ENCODE results near the gene UTS2R.

UTS2R gene

GRCh38 chr17:82328141-82328993 lies 43.2 kb upstream of the UTS2R start:
- Histone ChIP-seq H3K27ac (ENCODE audit: insufficient read depth, low read depth, low read length, poor library complexity, severe bottlenecking) (no peak overlapping the region), H3K4me3 (ENCODE audit: insufficient read depth, low read depth, low read length) (no peak overlapping the region), H3K4me1 (ENCODE audit: control insufficient read depth, insufficient read depth, low read length) (peaks cover 33% of the 10 kb centered on the region), H3K36me3 (ENCODE audit: control insufficient read depth, insufficient read depth, low read length) (no peaks in the 10 kb centered on the region), H3K9me3 (ENCODE audit: control insufficient read depth, low read length) (no peaks in the 10 kb centered on the region), H3K27me3 (ENCODE audit: control insufficient read depth, insufficient read depth, low read length, poor library complexity, severe bottlenecking) (peaks cover 60% of the 10 kb centered on the region)
- 66 to 67% methylated on average over 28 of the region's 28 CpGs for WGBS, 2 experiments

GRCh38 chr17:82328994-82329507 lies 42.5 kb upstream of the UTS2R start:
- H3K27me3 ChIP-seq (ENCODE audit: control insufficient read depth, insufficient read depth, low read length, poor library complexity, severe bottlenecking), result peaks cover 67% of the 10 kb centered on the region
- 92 to 94% methylated on average over 15 of the region's 15 CpGs for WGBS, 2 experiments
- no peaks in the 10 kb centered on the region for H3K9me3 ChIP-seq (ENCODE audit: control insufficient read depth, low read length)
- H3K27ac ChIP-seq (ENCODE audit: insufficient read depth, low read depth, low read length, poor library complexity, severe bottlenecking), result no peak overlapping the region
- H3K4me1 ChIP-seq (ENCODE audit: control insufficient read depth, insufficient read depth, low read length), result peaks cover 27% of the 10 kb centered on the region
- H3K4me3 ChIP-seq (ENCODE audit: insufficient read depth, low read depth, low read length), result no peak overlapping the region
- H3K36me3 ChIP-seq (ENCODE audit: control insufficient read depth, insufficient read depth, low read length), result no peaks in the 10 kb centered on the region

- Histone ChIP-seq H3K27me3 (ENCODE audit: control insufficient read depth, insufficient read depth, low read length, poor library complexity, severe bottlenecking) (peaks cover 74% of the 10 kb centered on the region), H3K4me3 (ENCODE audit: insufficient read depth, low read depth, low read length) (no peak overlapping the region), H3K27ac (ENCODE audit: insufficient read depth, low read depth, low read length, poor library complexity, severe bottlenecking) (no peak overlapping the region), H3K36me3 (ENCODE audit: control insufficient read depth, insufficient read depth, low read length) (no peaks in the 10 kb centered on the region), H3K4me1 (ENCODE audit: control insufficient read depth, insufficient read depth, low read length) (peaks cover 30% of the 10 kb centered on the region), H3K9me3 (ENCODE audit: control insufficient read depth, low read length) (no peaks in the 10 kb centered on the region)
- 91 to 92% methylated on average over 19 of the region's 19 CpGs for WGBS, 2 experiments
These were observed 41.8 kb upstream of the UTS2R start for GRCh38 chr17:82329683-82330321.

DNA sequence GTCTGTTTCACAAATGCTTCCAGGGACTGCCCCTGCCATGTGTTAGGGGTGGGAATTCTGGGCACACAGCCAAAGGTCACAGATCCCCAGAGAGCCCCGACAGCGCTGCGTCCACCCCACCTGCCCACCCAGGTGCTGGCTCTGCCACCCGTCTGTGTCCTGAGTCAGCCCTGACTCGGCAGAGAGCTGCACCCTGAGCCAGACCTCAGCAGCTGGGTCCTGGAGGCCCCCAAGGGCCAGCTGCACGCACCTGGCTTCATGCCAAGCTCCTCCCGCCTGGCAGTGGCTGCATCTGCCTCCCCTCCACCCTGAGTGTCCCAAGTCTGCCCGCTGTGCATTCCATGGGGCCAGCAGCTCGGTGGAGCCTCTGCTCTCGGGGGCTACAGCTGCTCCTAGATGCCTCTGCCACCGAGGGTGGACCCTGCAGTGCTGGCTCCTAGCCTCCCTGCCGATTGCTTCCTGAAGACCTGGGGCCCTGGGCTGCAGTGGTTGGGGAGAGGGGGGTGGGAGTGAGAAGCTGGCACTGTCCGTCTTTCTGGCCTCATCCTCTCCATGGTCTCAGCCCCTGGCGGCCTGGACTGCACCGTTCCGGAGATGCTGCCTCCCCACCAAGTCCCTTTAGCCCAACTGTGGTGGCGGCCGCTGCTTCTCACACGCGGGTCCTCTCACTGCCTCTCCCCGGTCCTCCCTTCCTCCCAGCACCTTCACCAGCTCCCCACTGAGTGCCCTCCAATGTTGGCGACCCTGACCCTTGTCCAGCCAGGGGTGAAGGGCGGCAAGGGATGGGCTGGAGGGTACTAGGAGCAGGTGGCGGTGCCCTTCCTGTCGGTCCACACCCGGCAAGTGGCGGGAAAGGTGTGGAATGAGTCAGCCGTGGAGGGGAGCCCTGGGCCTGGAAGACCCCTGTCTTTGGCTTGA lies 41.0 kb upstream of the UTS2R start:
- Histone ChIP-seq H3K36me3 (ENCODE audit: control insufficient read depth, insufficient read depth, low read length) (no peaks in the 10 kb centered on the region), H3K9me3 (ENCODE audit: control insufficient read depth, low read length) (no peaks in the 10 kb centered on the region), H3K27ac (ENCODE audit: insufficient read depth, low read depth, low read length, poor library complexity, severe bottlenecking) (no peak overlapping the region), H3K4me1 (ENCODE audit: control insufficient read depth, insufficient read depth, low read length) (peaks cover 33% of the 10 kb centered on the region), H3K4me3 (ENCODE audit: insufficient read depth, low read depth, low read length) (no peak overlapping the region), H3K27me3 (ENCODE audit: control insufficient read depth, insufficient read depth, low read length, poor library complexity, severe bottlenecking) (peaks cover 82% of the 10 kb centered on the region)
- 83 to 86% methylated on average over 28 of the region's 28 CpGs for WGBS, 2 experiments

GRCh38 chr17:82331345-82331939 lies 40.1 kb upstream of the UTS2R start:
- Histone ChIP-seq H3K27ac (ENCODE audit: insufficient read depth, low read depth, low read length, poor library complexity, severe bottlenecking) (no peak overlapping the region), H3K4me3 (ENCODE audit: insufficient read depth, low read depth, low read length) (no peak overlapping the region), H3K9me3 (ENCODE audit: control insufficient read depth, low read length) (no peaks in the 10 kb centered on the region), H3K27me3 (ENCODE audit: control insufficient read depth, insufficient read depth, low read length, poor library complexity, severe bottlenecking) (peaks cover 89% of the 10 kb centered on the region), H3K4me1 (ENCODE audit: control insufficient read depth, insufficient read depth, low read length) (peaks cover 38% of the 10 kb centered on the region), H3K36me3 (ENCODE audit: control insufficient read depth, insufficient read depth, low read length) (no peaks in the 10 kb centered on the region)
- 93 to 94% methylated on average over 25 of the region's 25 CpGs for WGBS, 2 experiments

- Histone ChIP-seq H3K36me3 (ENCODE audit: control insufficient read depth, insufficient read depth, low read length) (no peaks in the 10 kb centered on the region), H3K9me3 (ENCODE audit: control insufficient read depth, low read length) (no peaks in the 10 kb centered on the region), H3K27ac (ENCODE audit: insufficient read depth, low read depth, low read length, poor library complexity, severe bottlenecking) (no peak overlapping the region), H3K27me3 (ENCODE audit: control insufficient read depth, insufficient read depth, low read length, poor library complexity, severe bottlenecking) (peaks cover 93% of the 10 kb centered on the region), H3K4me1 (ENCODE audit: control insufficient read depth, insufficient read depth, low read length) (peaks cover 34% of the 10 kb centered on the region), H3K4me3 (ENCODE audit: insufficient read depth, low read depth, low read length) (peak overlapping the region; percentile 13)
- 26 to 27% methylated on average over 32 of the region's 32 CpGs for WGBS, 2 experiments
These were observed 38.8 kb upstream of the UTS2R start for GRCh38 chr17:82332669-82333278.

DNA sequence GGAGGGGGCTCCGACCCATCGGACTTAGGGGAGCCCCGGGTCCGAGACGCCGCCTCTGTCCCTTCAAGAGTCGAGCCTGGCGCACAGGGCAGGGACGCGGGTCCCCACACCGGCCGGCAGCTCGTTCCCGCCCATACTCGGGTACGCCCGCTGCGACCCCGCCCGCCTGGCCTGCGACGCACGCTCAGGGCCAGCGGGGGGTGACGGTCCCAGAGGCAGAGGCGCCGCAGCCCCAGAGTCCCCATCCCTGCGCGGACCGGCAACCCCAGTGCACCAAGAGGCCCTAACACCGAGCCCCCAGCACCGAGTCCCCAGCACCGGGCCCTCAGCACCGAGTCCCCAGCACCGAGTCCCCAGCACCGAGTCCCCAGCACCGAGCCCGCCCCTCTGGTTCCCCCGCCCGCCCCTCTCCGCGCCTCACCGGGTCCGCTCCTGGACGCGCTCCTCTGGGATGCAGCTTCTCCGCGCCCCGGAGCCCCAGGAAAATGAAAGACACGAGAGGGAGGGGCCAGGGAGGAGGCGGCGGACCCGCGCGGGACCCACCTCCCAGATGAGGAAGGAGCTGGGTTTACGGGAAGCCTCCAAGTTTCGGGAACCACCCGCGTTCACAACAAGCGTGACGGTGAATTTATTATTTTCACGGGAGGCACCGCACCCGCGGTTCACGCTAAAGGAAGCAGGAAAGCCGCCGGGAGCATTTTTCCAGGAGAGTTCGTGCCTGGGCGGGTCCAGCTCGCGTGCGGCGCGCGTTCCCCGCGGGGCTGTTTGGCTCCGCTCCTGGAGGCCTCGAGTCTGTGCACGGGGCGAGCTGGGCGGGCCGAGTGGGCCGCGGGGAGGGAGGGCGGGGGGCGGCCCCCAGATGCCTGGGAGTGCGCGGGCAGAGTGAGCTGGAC lies 38.0 kb upstream of the UTS2R start, which contains the start of gene SECTM1:
SECTM1 (minus strand) TSS at position 488 of the 893 bp plus-strand sequence. CDS start 6,526 bp downstream, outside the sequence.
- peak within 1 kb of the TSS; percentile 13 for H3K4me3 ChIP-seq (ENCODE audit: insufficient read depth, low read depth, low read length)

GRCh38 chr17:82334204-82334621 lies 37.4 kb upstream of the UTS2R start:
- WGBS, 2 experiments, result 79 to 81% methylated on average over 25 of the region's 25 CpGs
- Histone ChIP-seq H3K4me1 (ENCODE audit: control insufficient read depth, insufficient read depth, low read length) (peaks cover 29% of the 10 kb centered on the region), H3K27ac (ENCODE audit: insufficient read depth, low read depth, low read length, poor library complexity, severe bottlenecking) (no peak overlapping the region), H3K27me3 (ENCODE audit: control insufficient read depth, insufficient read depth, low read length, poor library complexity, severe bottlenecking) (peaks cover 98% of the 10 kb centered on the region), H3K4me3 (ENCODE audit: insufficient read depth, low read depth, low read length) (no peak overlapping the region), H3K36me3 (ENCODE audit: control insufficient read depth, insufficient read depth, low read length) (no peaks in the 10 kb centered on the region), H3K9me3 (ENCODE audit: control insufficient read depth, low read length) (no peaks in the 10 kb centered on the region)

More for the DNA sequence above, 38.0 kb upstream of the UTS2R start, which contains the start of gene SECTM1:
- Histone ChIP-seq H3K9me3 (ENCODE audit: control insufficient read depth, low read length) (no peaks in the 10 kb centered on the region), H3K36me3 (ENCODE audit: control insufficient read depth, insufficient read depth, low read length) (no peaks in the 10 kb centered on the region), H3K4me1 (ENCODE audit: control insufficient read depth, insufficient read depth, low read length) (peaks cover 29% of the 10 kb centered on the region), H3K27me3 (ENCODE audit: control insufficient read depth, insufficient read depth, low read length, poor library complexity, severe bottlenecking) (peaks cover 93% of the 10 kb centered on the region), H3K27ac (ENCODE audit: insufficient read depth, low read depth, low read length, poor library complexity, severe bottlenecking) (no peak within 1 kb of the TSS)
- WGBS, 2 experiments, result 11 to 13% methylated on average over 90 of the region's 90 CpGs

All from ectodermal cell (in vitro differentiated cells).